PC-3 (cell line): ENCODE results near the gene IL20RB. TPM values are rescaled to one million over a fixed set of nuclear protein-coding genes. Genes with fewer than 3 reads are reported as not detected.

Source experiments
- ATAC-seq: fragments of 200-7000 bp; cut with Tn5 transposase; 2 replicates; pipeline ENCODE4 v1.9.1; 2020; ENCODE audit warnings: mild to moderate bottlenecking, moderate library complexity
- Bru-seq: library from RNA; stranded (reverse); fragments of 400-500 nt; gene quantifications from one replicate; lab custom pipeline; 2021; lab: Mats Ljungman, UMichigan
- BruChase-seq, 2 experiments: library from RNA; stranded (reverse); fragments of 400-500 nt; gene quantifications; one replicate each; lab custom pipeline; 2021; lab: Mats Ljungman, UMichigan
- BruUV-seq: library from RNA; stranded (reverse); fragments of 400-500 nt; replicated peaks from 2 replicates; lab custom pipeline; 2021; lab: Mats Ljungman, UMichigan
- CTCF ChIA-PET: fragments of 300-600 bp; sonication (Branson Sonifier 250); formaldehyde crosslinking; loops from one replicate; lab custom pipeline; 2022; ENCODE audit warnings: antibody characterized with exemption; lab: Charles Lee
- POLR2A ChIA-PET: fragments of 300-600 bp; sonication (Branson Sonifier 250); formaldehyde crosslinking; loops from one replicate; lab custom pipeline; 2022; ENCODE audit warnings: antibody characterized with exemption; ENCODE audit not compliant: unreplicated experiment; lab: Charles Lee
- DNase-seq: peaks from one replicate; pipeline ENCODE4 v3.0.0-alpha.2; 2015
- H2AFZ ChIP-seq: fragments of 300-600 bp; sonication (generic); 2 replicates; pipeline ENCODE4 v1.6.0; 2016; ENCODE audit warnings: antibody characterized with exemption, low read length
- H3F3A ChIP-seq: fragments of 300-600 bp; sonication (generic); one replicate; pipeline ENCODE4 v1.6.0; 2017; ENCODE audit warnings: antibody characterized with exemption, low read length, control low read depth, mild to moderate bottlenecking; ENCODE audit not compliant: unreplicated experiment
- H3K27ac ChIP-seq: fragments of 300-600 bp; sonication (generic); 2 replicates; pipeline ENCODE4 v1.5.1; 2016; ENCODE audit warnings: mild to moderate bottlenecking, low read length
- H3K27me3 ChIP-seq: fragments of 300-600 bp; sonication (generic); 2 replicates; pipeline ENCODE4 v1.6.1; 2016; ENCODE audit warnings: low read length, mixed read lengths
- H3K36me3 ChIP-seq: fragments of 300-600 bp; sonication (generic); 2 replicates; pipeline ENCODE4 v1.6.1; 2016; ENCODE audit warnings: low read depth, mixed run types, low read length, mixed read lengths
- H3K4me1 ChIP-seq: fragments of 300-600 bp; sonication (generic); 2 replicates; pipeline ENCODE4 v1.5.1; 2016; ENCODE audit warnings: low read length; ENCODE audit not compliant: insufficient read depth
- H3K4me2 ChIP-seq: fragments of 300-600 bp; sonication (generic); 2 replicates; pipeline ENCODE4 v1.6.0; 2016; ENCODE audit warnings: low read length
- H3K4me3 ChIP-seq: fragments of 300-600 bp; sonication (generic); 2 replicates; pipeline ENCODE4 v1.5.1; 2016; ENCODE audit warnings: mild to moderate bottlenecking, low read length, mixed read lengths
- H3K79me2 ChIP-seq: fragments of 300-600 bp; sonication (generic); 2 replicates; pipeline ENCODE4 v1.6.1; 2017; ENCODE audit warnings: low read length, mixed read lengths
- H3K9ac ChIP-seq: fragments of 300-600 bp; sonication (generic); 2 replicates; pipeline ENCODE4 v1.6.0; 2016; ENCODE audit warnings: mild to moderate bottlenecking, low read length
- H3K9me2 ChIP-seq: fragments of 300-600 bp; sonication (generic); replicated peaks from 2 replicates; pipeline ENCODE4 v1.6.1; 2016; ENCODE audit warnings: mixed run types, low read length, mixed read lengths
- H3K9me3 ChIP-seq: fragments of 300-600 bp; sonication (generic); 2 replicates; pipeline ENCODE4 v1.6.1; 2016; ENCODE audit warnings: low read length, mixed read lengths
- H4K20me1 ChIP-seq: fragments of 300-600 bp; sonication (generic); 2 replicates; pipeline ENCODE4 v1.6.1; 2016; ENCODE audit warnings: low read length, mixed read lengths
- EZH2 ChIP-seq: fragments of 300-600 bp; sonication (generic); IDR thresholded peaks from one replicate; pipeline ENCODE4 v1.6.1; 2017; ENCODE audit warnings: antibody characterized with exemption, mild to moderate bottlenecking, low read length; ENCODE audit not compliant: unreplicated experiment
- EZH2phosphoT487 ChIP-seq: fragments of 300-600 bp; sonication (generic); IDR thresholded peaks from 2 replicates; pipeline ENCODE4 v1.6.1; 2018; ENCODE audit warnings: mild to moderate bottlenecking, antibody characterized with exemption, low read length, borderline replicate concordance
- intact Hi-C: fragments of 100-400 bp; cut with micrococcal nuclease; formaldehyde crosslinking; loops from 2 replicates; pipeline ENCODE4 v1.9.0; 2023
- long read RNA-seq: library from polyadenylated mRNA; unstranded; transcript quantifications from one replicate; pipeline ENCODE4 v2.0.0, GENCODE V29; 2021; ENCODE audit not compliant: unreplicated experiment
- total RNA-seq: library from RNA; depleted of rRNA; stranded (reverse); fragments of >200 nt; gene quantifications from 2 replicates; pipeline ENCODE4 v1.2.3, GENCODE V29; 2014; rRNA removed
- TF ChIP-seq, protein P1 (sequence below): fragments of 300-600 bp; sonication (generic); conservative IDR thresholded peaks from 2 replicates; pipeline ENCODE4 v1.5.1; 2017; ENCODE audit warnings: antibody characterized with exemption, low read depth, mild to moderate bottlenecking, low read length

The IL20RB gene, protein sequence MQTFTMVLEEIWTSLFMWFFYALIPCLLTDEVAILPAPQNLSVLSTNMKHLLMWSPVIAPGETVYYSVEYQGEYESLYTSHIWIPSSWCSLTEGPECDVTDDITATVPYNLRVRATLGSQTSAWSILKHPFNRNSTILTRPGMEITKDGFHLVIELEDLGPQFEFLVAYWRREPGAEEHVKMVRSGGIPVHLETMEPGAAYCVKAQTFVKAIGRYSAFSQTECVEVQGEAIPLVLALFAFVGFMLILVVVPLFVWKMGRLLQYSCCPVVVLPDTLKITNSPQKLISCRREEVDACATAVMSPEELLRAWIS
- total RNA-seq = 0.73 and 1.2 TPM in 2 replicates
- Bru-seq, nascent RNA = percentile 55 among the genes with signal in this experiment
- percentile 65 among the genes with signal in this experiment for BruChase-seq, experiment 1, labeled RNA remaining after a 6-hour chase
- BruChase-seq, experiment 2, labeled RNA remaining after a 2-hour chase = percentile 63 among the genes with signal in this experiment
- long read RNA-seq, partial matches to known transcripts = 0 of 2 reads
- long read RNA-seq, other reads (novel, unspliced or antisense) = 2 of 2 reads

DNA sequence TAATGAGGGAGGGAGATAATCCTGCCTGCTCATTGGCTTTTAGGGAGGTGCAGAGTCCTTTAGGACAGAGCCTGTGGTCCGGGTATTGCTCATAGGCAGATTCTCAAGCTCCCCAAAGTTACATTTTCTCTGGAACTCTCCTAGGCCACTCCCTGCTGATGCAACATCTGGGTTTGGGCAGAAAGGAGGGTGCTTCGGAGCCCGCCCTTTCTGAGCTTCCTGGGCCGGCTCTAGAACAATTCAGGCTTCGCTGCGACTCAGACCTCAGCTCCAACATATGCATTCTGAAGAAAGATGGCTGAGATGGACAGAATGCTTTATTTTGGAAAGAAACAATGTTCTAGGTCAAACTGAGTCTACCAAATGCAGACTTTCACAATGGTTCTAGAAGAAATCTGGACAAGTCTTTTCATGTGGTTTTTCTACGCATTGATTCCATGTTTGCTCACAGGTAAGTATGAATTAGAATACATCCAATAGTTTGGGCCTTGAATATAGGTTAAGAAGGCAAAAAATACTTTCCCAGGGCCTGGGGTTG lies at the start of gene IL20RB:
Gene IL20RB (plus strand): TSS at position 233 of the 538 bp plus-strand sequence. CDS start 131 bp downstream, at position 364.
- intact Hi-C loops = no loop called here
- no peak within 1 kb of the TSS for H3K27ac ChIP-seq

DNA sequence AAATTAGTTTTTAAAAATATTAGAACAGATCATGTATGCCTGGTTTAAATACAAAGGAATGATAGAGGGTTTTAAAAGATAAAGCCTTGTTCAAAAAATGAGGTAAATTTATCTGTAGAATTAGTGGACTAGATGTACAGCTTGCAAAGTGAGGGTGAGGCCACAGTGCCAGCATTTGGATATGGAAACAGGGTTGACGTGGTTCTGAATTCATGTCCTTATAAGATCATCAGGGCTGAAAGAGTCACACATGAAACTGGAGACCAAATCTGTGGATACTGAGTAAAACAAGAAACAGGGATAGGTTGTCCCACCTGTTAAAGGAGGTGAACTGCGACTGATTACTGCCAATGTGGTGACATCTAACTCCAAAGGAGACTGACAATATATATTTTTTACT lies 49.5 kb upstream of the IL20RB start:
- ChIA-PET CTCF (no interaction called here), POLR2A (no interaction called here)
- Histone ChIP-seq H4K20me1 (no peaks in the 10 kb centered on the region), H3F3A (no peaks in the 10 kb centered on the region), H3K27me3 (no peaks in the 10 kb centered on the region), H3K79me2 (peaks cover 97% of the 10 kb centered on the region), H3K27ac (no peak overlapping the region), H2AFZ (no peak overlapping the region), H3K9me2 (no peaks in the 10 kb centered on the region), H3K9ac (no peak overlapping the region), H3K36me3 (peaks cover 12% of the 10 kb centered on the region; the same call in 1 of the 2 replicates), H3K4me3 (no peak overlapping the region), H3K4me2 (no peak overlapping the region), H3K9me3 (0 out of 2 replicates have a peak, but pooled peaks cover 6% of the 10 kb centered on the region), H3K4me1 (no peaks in the 10 kb centered on the region)
- TF ChIP-seq EZH2phosphoT487 (no peak), EZH2 (no peak)
- TF ChIP-seq, protein P1, sequence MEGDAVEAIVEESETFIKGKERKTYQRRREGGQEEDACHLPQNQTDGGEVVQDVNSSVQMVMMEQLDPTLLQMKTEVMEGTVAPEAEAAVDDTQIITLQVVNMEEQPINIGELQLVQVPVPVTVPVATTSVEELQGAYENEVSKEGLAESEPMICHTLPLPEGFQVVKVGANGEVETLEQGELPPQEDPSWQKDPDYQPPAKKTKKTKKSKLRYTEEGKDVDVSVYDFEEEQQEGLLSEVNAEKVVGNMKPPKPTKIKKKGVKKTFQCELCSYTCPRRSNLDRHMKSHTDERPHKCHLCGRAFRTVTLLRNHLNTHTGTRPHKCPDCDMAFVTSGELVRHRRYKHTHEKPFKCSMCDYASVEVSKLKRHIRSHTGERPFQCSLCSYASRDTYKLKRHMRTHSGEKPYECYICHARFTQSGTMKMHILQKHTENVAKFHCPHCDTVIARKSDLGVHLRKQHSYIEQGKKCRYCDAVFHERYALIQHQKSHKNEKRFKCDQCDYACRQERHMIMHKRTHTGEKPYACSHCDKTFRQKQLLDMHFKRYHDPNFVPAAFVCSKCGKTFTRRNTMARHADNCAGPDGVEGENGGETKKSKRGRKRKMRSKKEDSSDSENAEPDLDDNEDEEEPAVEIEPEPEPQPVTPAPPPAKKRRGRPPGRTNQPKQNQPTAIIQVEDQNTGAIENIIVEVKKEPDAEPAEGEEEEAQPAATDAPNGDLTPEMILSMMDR = no peak
- intact Hi-C loops = no loop called here
- BruUV-seq = no TSS peak
- ATAC-seq (no peak), DNase-seq (no peak)

More for the DNA sequence above, at the start of gene IL20RB:
- H4K20me1 ChIP-seq = no peaks in the 10 kb centered on the region
- no peak within 1 kb of the TSS for H3K4me2 ChIP-seq
- H3K79me2 ChIP-seq = no peaks in the 10 kb centered on the region
- no peaks in the 10 kb centered on the region for H3K36me3 ChIP-seq
- no peaks in the 10 kb centered on the region for H3K27me3 ChIP-seq
- no peak within 1 kb of the TSS for H3K4me3 ChIP-seq
- TF ChIP-seq EZH2 = no peak
- TF ChIP-seq EZH2phosphoT487 = no peak
- TF ChIP-seq, protein P1 = no peak
- H2AFZ ChIP-seq = no peak within 1 kb of the TSS
- no peaks in the 10 kb centered on the region for H3F3A ChIP-seq
- peaks cover 34% of the 10 kb centered on the region for H3K4me1 ChIP-seq
- CTCF ChIA-PET = no interaction called here
- no peak within 1 kb of the TSS for H3K9ac ChIP-seq
- no peaks in the 10 kb centered on the region for H3K9me2 ChIP-seq
- DNase-seq (no peak), ATAC-seq (no peak; the same call in 1 of the 2 replicates)
- no TSS peak for BruUV-seq
- no peaks in the 10 kb centered on the region for H3K9me3 ChIP-seq
- POLR2A ChIA-PET = interaction anchor here (0.6 kb wide), 1 partner anchor 81 kb away, joined by 8 read pairs; no protein-coding TSS in a partner anchor
